AG10803 (cell line): Measurements from ENCODE around the gene RGCC.
"Not testable (repeated sequence)": the region's sequence is repeated elsewhere in the genome, so short reads cannot be mapped to it uniquely, and the experiment has no call there.

Experiments
- DNase-seq: peaks from one replicate; pipeline ENCODE4 v3.0.0; 2010; ENCODE audit warnings: low read depth
- H3K4me3 ChIP-seq: 2 replicates; pipeline ENCODE4 v1.5.1; 2011; ENCODE audit warnings: mild to moderate bottlenecking, low read length, control low read depth
- CTCF ChIP-seq: conservative IDR thresholded peaks from 2 replicates; pipeline ENCODE4 v1.5.1; 2011; ENCODE audit warnings: mild to moderate bottlenecking, low read length, control low read depth, inconsistent platforms

The RGCC gene

GRCh38 chr13:41416276-41416675, 41.1 kb upstream of the RGCC start:
- no peak overlapping the region for H3K4me3 ChIP-seq
- peak; percentile 52 for DNase-seq
- TF ChIP-seq CTCF: no peak

GRCh38 chr13:41418027-41418426, 39.3 kb upstream of the RGCC start:
- no peak overlapping the region for H3K4me3 ChIP-seq
- peak; percentile 95 for DNase-seq
- no peak for TF ChIP-seq CTCF

DNA sequence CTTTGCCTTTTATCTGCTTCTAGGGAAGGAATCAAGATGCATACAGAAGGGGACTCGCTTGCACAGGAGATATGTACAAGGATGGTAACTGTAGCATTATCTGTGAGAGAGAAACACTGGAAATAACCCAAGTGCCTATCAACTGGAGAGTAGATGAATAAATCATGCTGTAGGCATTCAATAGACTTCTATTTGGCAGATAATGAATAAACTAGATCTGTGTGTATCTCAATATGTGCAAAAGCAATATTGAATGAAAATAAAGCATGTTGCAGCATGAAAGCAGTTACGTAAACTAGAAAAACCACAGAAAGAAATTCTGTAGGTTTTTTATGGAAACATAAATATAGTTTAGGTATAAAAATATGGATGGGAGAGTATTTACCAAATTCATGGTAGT, 38.6 kb upstream of the RGCC start:
- TF ChIP-seq CTCF: no peak
- H3K4me3 ChIP-seq: no peak overlapping the region
- DNase-seq: no peak

DNA sequence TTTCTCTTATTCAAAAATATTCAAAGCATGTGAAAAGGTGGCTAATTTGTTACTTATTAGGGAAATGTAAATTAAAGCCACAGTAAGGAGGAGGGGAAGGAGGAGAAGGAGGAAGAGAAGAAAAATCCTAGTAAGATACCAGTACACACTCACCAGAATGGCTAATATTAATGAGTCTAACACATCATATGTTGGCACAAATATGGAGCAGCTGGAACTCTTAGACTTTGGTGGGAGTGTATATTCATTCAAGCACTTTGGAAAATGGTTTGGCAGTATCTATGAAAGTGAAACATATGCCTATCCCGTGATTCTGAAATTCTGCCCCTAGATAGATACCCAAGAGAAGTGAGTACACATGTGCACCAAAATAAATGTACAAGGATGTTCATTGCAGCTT, 38.1 kb upstream of the RGCC start:
- no peak overlapping the region for H3K4me3 ChIP-seq
- TF ChIP-seq CTCF: no peak
- DNase-seq: no peak

- no peak for DNase-seq
- H3K4me3 ChIP-seq: no peak overlapping the region
- no peak for TF ChIP-seq CTCF
These were observed 37.2 kb upstream of the RGCC start for GRCh38 chr13:41420146-41420545.

DNA sequence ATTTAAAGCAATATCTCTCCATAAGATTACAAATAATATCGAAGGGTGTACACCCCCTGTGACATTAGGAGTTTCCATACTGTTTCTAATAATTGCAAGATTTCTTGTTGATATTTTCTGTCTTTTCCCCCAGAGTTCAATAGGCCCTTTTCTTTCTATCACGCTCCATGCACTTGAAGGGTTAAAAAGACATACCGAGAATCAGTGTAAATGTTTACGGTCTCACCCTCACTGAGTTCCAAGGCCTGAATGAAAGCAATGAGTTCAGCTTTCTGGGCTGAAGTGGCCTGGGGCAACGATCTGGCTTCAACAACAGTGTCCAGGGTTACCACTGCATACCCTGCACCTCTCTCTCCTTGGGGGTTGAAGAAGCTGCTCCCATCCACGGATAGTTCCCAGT, 36.0 kb upstream of the RGCC start:
- not testable (repeated sequence) for H3K4me3 ChIP-seq, DNase-seq

DNA sequence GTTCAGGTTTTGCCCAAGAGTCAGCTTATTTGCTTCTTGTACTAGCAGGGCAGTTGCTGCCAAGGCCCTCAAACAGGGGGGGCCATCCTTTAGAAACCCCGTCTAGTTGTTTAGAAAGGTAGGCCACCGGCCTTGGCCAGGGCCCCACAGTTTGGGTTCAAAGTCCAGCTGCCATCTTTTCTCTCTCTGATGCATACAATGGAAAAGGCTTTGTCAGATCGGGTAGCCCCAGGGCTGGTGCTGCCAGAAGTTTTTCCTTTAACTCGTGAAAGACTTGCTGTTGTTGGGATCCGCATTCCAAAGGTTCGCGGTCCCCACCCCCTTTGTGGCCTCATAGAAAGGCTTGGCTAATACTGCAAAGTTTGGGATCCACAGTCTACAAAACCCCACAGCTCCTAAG, 35.4 kb upstream of the RGCC start:
- DNase-seq, H3K4me3 ChIP-seq: not testable (repeated sequence)

- H3K4me3 ChIP-seq, DNase-seq: not testable (repeated sequence)
These were observed 34.1 kb upstream of the RGCC start for GRCh38 chr13:41423259-41423658.

GRCh38 chr13:41424675-41425074, 32.7 kb upstream of the RGCC start:
- not testable (repeated sequence) for H3K4me3 ChIP-seq, DNase-seq

- no peak overlapping the region for H3K4me3 ChIP-seq
- DNase-seq: no peak
- TF ChIP-seq CTCF: no peak
These were observed 31.3 kb upstream of the RGCC start for GRCh38 chr13:41426047-41426446.
